Ammon's horn (tissue), 1 donor: ENCODE results near the gene CNNM2.
"Not testable (repeated sequence)": the region's sequence is repeated elsewhere in the genome, so short reads cannot be mapped to it uniquely, and the experiment has no call there.

Source experiments
- DNase-seq: peaks from one replicate; pipeline ENCODE4 v3.0.0-alpha.2; 2016; ENCODE audit warnings: low spot score

The CNNM2 gene

DNA sequence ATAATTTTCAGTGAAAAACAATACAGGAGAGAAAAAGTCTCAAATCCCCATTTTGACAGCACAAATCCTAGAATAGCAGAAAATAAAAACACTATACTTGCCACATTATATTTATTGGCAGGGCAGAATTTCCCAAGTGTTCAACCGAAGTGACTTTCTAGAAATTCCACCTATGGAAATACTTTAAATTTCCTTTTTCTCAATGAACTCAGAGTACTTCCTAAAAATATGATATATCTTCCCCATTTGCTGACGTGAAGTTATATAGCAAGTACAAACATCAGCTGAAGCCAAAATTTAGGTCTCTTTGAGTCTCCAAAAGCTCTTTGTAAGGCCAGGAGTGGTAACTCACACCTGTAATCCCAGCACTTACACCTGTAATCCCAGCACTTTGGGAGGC lies 191.7 kb downstream of the CNNM2 start:
- DNase-seq: no peak

GRCh38 chr10:103110407-103110806 lies 192.3 kb downstream of the CNNM2 start:
- no peak for DNase-seq

- DNase-seq: peak; percentile 39
Observed at GRCh38 chr10:103111031-103111917, 193.2 kb downstream of the CNNM2 start.

DNA sequence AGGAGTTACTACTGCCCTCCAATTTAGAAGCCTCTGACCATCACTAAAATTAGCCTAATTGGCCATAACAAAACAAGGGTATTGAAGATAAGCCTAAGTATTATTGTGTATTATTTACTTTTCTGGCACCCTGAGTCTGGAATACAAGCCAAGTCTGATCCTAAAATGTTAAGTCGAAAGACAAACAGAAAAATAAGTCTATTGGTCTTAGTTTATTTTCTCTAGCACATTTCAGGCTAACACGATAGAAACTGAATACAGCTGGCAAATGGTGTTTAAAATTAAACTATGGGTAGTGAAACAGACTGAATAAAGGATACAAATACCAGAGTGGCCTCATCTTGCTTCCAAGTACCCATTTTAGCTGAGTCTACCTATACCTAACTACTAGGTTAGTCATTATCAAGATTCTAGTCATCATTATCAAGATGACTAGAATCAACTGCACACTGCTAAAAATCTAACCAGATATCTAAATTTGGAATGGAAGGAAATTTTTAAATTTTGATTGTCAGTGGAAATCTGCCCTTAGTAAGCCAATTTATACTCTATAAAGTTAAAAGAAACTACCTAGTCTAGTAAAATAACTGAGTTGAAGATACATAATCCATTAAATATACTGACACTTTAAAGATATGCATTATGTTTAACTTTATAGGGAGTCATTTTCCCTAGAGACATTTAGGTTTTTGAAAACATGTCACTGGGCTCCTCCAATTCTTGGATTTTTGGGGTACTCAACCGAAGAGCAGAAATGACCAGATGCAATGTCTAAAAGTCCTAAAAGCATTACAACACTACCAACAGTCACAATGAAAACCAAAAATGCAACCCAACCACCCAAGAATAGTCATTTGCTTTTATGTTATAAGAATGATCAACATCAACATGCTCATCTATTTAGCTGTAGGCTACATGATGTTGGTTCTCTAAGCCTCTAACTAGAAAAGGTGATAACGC lies 194.1 kb downstream of the CNNM2 start:
- no peak for DNase-seq

DNA sequence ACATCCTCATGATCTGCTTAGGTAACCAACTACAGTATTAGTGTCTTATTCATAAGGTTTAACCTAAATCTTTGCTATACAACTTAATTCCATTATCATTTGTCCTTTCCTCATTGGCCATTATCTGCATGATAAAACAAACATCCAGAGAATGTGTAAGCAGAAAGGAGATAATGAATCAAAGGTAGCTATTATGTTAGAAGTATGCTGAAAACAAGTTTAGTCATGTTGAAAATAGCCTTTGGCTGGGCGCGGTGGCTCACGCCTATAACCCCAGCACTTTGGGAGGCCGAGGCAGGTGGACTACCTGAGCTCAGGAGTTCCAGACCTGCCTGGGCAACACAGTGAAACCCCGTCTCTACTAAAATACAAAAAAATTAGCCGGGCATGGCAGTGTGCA lies 196.8 kb downstream of the CNNM2 start:
- DNase-seq: no peak

GRCh38 chr10:103117247-103117646 lies 199.2 kb downstream of the CNNM2 start:
- no peak for DNase-seq

DNA sequence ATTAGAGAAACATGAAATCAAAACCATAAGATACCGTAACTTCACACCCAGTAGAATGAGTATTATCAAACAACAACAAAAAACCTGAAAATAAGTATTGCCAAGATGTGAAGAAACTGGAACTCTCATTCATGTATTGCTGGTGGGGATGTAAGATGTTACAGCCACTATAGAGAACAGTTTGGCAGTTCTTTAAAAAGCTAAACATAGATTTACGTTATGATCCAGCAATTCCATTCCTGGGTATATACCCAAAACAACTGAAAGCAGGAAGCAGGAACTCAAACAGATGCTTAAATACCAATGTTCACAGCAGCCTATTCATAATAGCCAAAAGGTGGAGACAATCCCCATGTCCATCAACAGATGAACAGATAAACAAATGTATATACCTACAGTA lies 202.5 kb downstream of the CNNM2 start:
- DNase-seq: no peak

GRCh38 chr10:103120977-103121735 lies 203.1 kb downstream of the CNNM2 start:
- no peak for DNase-seq

DNA sequence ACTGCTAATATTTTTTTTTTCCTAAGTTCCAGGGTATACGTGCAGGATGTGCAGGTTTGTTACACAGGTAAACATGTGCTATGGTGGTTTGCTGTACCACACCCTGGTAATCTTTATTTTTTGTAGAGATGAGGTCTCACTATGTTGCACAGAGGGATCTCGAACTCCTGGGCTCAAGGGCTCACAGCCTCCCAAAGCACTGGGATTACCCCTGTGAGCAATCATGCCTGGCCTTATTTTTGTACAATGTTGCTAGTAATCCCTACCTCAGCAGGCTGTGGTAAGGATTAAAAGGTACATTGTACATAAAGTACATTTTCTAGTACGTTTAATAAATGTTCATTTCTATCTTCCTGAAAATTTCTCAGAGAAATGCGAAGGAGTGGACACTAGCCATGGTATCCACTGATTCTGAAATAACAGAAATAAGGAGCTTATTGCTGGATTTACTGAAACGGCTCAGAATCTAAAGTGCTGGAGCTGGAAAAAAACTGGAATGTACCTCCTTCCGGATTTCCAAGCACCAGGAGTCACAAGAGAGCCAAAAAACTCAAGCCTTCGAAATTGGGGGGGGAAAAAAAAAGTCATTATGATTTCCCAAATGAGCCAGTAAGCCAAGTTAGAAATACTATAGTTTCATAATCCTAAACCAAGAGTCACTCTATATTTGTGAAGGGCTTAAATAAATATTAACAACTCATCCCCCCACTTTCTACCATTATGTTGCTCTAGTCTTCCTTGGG lies 205.4 kb downstream of the CNNM2 start:
- no peak for DNase-seq

DNA sequence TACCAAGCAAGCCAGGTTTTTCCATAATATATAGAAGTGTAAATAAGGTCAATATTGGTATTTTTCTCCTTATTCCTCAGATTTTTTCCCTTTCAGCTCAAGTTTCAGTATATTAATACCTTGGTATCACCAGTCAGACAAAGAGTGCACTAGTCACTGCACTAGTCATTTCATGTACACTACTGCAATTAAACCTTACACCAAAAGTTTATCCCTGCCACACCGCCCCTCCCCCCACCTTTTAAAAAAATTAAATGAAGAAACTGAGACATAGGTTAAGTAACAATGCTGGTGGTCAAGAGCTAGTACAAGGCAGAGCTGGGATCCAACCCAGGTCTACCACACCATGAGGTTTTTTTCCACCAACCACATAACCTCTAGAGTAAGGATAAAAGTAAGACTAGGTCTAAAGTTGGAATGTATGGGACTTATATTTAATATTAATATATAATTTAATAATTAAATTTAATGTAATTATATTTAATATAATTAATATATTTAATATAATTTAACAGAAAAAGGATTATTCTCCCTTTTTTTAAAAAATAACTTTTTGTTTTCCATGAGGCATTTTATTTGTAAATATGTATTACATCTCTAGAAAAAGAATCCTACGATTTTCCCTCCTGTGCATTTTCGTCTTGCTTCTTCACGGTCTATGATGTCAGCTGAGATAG lies 206.5 kb downstream of the CNNM2 start:
- no peak for DNase-seq

- DNase-seq: no peak
Observed at GRCh38 chr10:103125323-103126267, 207.5 kb downstream of the CNNM2 start.

GRCh38 chr10:103127241-103127640 lies 209.1 kb downstream of the CNNM2 start:
- no peak for DNase-seq

DNA sequence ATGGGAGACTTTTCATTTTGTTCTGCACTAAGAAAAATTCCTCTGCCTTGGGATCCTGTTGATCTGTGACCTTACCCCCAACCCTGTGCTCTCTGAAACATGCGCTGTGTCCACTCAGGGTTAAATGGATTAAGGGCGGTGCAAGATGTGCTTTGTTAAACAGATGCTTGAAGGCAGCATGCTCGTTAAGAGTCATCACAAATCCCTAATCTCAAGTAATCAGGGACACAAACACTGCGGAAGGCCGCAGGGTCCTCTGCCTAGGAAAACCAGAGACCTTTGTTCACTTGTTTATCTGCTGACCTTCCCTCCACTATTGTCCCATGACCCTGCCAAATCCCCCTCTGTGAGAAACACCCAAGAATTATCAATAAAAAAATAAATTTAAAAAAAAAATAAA lies 212.1 kb downstream of the CNNM2 start:
- DNase-seq: not testable (repeated sequence)

DNA sequence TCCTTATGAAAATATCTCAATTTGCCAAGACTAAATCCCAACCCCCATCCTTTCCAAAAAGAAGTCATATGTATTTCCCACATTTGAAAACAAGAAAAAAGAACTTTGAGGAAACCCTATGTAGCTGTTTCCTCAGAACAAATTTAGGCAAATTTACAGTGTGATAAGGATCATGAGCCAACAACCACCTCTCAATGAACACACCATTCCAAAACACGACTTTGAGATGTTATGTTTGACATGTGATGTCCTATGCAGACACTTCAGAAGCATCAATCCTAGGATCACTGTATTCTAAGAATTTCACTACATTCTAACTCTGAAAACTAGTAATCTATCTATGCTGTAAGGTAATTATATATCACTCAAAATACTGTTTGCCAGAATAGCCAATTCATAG lies 212.8 kb downstream of the CNNM2 start:
- no peak for DNase-seq

GRCh38 chr10:103135168-103135567 lies 217.1 kb downstream of the CNNM2 start:
- not testable (repeated sequence) for DNase-seq

- no peak for DNase-seq
Observed at GRCh38 chr10:103139803-103140202, 221.7 kb downstream of the CNNM2 start.
